GM19467 (cell line): ENCODE measurements around the gene PLPP2.

Experiments
- ATAC-seq: cut with Tn5 transposase; IDR thresholded peaks from one replicate; pipeline ENCODE4 v1.9.1; 2021; ENCODE audit warnings: mild to moderate bottlenecking, moderate library complexity; ENCODE audit not compliant: unreplicated experiment

Gene PLPP2

GRCh38 chr19:291006-291521 lies at the start of gene PLPP2:
Gene PLPP2 (minus strand): TSS chr19:291403. CDS start chr19:291336, 67 bp downstream.
- no peak for ATAC-seq

GRCh38 chr19:340620-341385 lies 49.6 kb upstream of the PLPP2 start:
- no peak for ATAC-seq

- ATAC-seq, result no peak
Observed at GRCh38 chr19:339262-339887, 48.2 kb upstream of the PLPP2 start.

- ATAC-seq, result no peak
Observed at GRCh38 chr19:338421-338820, 47.2 kb upstream of the PLPP2 start.

- no peak for ATAC-seq
Observed at GRCh38 chr19:336067-336614, 44.9 kb upstream of the PLPP2 start.

GRCh38 chr19:335486-336066 lies 44.4 kb upstream of the PLPP2 start:
- ATAC-seq, result no peak

- no peak for ATAC-seq
Observed at GRCh38 chr19:335072-335471, 43.9 kb upstream of the PLPP2 start.

GRCh38 chr19:334296-335071 lies 43.3 kb upstream of the PLPP2 start:
- ATAC-seq, result no peak

GRCh38 chr19:330503-330902 lies 39.3 kb upstream of the PLPP2 start:
- no peak for ATAC-seq

GRCh38 chr19:329876-330275 lies 38.7 kb upstream of the PLPP2 start:
- ATAC-seq, result no peak

GRCh38 chr19:328025-328505 lies 36.9 kb upstream of the PLPP2 start:
- no peak for ATAC-seq

- ATAC-seq, result no peak
Observed at GRCh38 chr19:327291-328024, 36.3 kb upstream of the PLPP2 start.

GRCh38 chr19:326871-327270 lies 35.7 kb upstream of the PLPP2 start:
- no peak for ATAC-seq

GRCh38 chr19:325937-326565 lies 34.8 kb upstream of the PLPP2 start:
- ATAC-seq, result no peak

- no peak for ATAC-seq
Observed at GRCh38 chr19:325173-325936, 34.2 kb upstream of the PLPP2 start.

- ATAC-seq, result no peak
Observed at GRCh38 chr19:324716-325115, 33.5 kb upstream of the PLPP2 start.

- ATAC-seq, result no peak
Observed at GRCh38 chr19:322616-323015, 31.4 kb upstream of the PLPP2 start.

- ATAC-seq, result no peak
Observed at GRCh38 chr19:318509-318774, 27.2 kb upstream of the PLPP2 start.
